CD4-positive, alpha-beta T cell treated with Interleukin-17A for 4 hours (primary cell): ENCODE data around the gene HGS.

Source experiments
- DNase-seq: peaks from one replicate; pipeline ENCODE4 v3.0.0-alpha.2; 2020; ENCODE audit warnings: mixed read lengths

The HGS gene

DNA sequence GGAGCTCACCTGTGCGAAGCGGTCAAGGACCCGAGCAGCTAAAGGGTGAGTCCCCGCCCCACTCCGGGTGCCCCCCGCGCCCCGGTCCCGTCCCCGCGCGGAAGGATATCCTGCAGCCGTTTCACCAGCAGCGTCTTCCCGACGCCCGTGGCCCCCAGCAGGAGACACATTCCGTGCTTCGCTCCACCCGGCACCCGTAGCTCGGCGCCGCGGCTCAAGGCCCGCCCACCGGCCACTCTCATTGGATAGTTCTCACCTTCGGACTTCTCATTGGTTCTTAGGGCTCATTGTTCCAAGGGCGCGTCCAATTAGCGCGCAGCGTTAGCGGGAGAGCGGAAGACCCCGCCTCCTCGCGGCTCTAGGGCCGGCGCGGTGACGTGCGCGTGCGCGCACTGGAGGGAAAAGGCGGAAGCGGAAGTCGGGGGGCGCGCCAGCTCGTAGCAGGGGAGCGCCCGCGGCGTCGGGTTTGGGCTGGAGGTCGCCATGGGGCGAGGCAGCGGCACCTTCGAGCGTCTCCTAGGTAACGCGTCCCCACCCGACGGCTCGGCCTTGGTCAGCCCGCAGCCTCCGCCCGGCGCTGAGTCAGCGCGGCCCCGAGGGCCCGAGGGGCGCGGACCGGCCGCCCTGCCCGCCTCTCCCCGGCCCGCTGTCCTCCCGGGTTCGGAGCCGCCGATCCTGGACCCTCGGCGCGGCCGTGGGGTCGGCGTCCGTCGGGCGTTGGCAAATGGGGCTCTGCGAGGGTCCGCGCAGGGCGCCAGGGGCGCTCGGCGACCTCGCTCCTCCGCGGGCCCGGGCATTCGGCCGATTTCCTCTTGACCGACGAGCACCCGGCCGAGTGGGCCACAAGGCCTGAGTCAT lies at the start of gene HGS, which contains the start of gene ARL16:
Gene HGS (plus strand): TSS at position 428 of the 858 bp plus-strand sequence. CDS start 56 bp downstream, at position 484.
Gene ARL16 (minus strand): TSS at position 214 of the 858 bp plus-strand sequence. CDS start 44 bp downstream, at position 170.
- peak; percentile 97 for DNase-seq

DNA sequence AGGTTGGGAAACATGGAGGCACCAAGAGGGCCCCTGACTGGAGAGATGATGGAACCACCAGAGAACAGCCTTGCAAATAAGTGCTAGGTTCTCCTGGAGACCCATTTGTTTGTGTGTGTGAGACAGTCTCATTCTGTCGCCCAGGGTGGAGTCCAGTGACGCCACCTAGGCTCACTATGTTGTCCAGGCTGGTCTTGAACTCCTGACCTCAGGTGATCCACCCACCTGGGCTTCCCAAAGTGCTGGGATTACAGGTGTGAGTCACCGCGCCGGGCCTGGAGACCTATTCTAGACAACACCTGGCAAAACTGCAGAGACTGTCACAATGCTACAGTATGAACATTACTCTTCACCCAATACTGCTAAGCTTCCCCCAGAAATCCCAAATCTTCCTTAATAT lies 48.4 kb upstream of the HGS start:
- DNase-seq: no peak

DNA sequence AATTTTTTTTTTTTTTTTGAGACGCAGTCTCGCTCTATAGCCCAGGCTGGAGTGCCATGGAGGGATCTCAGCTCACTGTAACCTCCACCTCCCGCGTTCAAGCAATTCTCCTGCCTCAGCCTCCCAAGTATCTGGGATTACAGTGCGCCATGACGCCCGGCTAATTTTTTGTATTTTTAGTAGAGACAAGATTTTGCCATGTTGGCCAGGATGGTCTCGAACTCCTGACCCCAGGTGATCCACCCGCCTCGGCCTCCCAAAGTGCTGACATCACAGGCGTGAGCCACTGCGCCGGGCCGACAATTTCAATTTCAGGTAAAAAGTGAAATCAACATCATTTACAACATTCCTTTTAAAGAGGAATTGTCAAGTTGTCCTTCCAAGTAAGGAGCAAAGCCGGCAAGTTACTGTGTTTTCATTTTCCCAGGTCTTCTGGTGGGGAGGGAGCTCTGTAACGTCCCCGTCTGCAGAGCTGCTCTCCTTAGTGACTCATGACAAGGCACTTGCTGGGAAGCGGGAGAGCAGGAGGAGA lies 47.8 kb upstream of the HGS start:
- DNase-seq: no peak

- peak; percentile 89 for DNase-seq
Observed at GRCh38 chr17:81636505-81637288, 47.1 kb upstream of the HGS start, which contains the start of the genes NPLOC4 and TSPAN10. NPLOC4 (minus strand) TSS chr17:81637112; CDS start chr17:81636930, 182 bp downstream. TSPAN10 (plus strand) TSS chr17:81637196; CDS start chr17:81642413, 5,217 bp downstream.

DNA sequence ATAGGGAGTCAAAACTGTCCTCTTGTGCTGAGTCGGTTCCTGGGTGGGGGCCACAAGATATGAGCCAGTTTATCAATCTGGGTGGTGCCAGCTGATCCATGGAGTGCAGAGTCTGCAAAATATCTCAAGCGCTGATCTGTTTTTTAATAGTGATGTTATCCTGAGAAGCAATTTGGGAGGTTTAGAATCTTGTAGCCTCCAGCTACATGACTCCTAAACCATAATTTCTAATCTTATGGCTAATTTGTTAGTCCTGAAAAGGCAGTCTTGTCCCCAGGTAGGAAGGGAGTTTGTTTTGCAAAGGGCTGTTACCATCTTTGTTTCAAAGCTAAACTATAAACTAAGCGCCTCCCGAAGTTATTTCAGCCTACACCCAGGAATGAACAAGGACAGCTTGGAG lies 45.1 kb upstream of the HGS start:
- DNase-seq: no peak

DNA sequence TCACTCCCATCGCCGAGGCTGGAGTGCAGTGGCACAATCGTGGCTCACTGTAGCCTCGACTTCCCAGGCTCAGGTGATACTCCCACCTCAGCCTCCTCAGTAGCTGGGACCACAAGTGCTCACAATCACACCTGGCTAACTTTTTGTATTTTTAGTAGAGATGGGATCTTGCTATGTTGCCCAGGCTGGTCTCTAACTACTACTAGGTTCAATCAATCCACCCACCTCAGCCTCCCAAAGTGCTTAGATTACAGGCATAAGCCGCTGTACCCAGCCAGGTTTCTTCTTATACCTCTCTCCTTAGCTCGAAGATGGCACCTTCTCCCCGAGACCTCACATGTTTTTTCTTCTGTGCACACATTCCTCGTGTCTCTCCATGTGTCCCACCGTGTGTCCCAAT lies 43.8 kb upstream of the HGS start:
- no peak for DNase-seq

- no peak for DNase-seq
Observed at GRCh38 chr17:81641825-81642489, 41.9 kb upstream of the HGS start.

DNA sequence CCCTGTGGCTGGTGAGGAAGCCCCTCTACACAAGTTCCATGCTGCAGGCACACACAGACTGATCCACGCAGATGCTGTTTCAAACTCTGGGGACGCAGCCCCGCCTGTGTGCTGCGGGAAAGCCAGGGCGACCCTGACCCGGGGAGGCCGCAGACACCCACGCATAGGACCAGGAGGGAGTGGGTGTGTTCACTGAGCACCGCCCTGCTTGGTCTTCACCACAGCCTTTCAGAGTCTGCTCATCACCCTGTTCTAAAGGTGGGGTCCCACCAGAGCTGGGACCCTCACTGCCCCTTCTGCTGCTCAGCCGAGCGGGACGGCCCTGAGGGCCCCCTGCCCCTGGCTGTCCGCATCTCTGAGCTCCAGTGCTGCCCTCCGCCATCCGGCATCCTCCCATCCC lies 39.3 kb upstream of the HGS start:
- DNase-seq: no peak

DNA sequence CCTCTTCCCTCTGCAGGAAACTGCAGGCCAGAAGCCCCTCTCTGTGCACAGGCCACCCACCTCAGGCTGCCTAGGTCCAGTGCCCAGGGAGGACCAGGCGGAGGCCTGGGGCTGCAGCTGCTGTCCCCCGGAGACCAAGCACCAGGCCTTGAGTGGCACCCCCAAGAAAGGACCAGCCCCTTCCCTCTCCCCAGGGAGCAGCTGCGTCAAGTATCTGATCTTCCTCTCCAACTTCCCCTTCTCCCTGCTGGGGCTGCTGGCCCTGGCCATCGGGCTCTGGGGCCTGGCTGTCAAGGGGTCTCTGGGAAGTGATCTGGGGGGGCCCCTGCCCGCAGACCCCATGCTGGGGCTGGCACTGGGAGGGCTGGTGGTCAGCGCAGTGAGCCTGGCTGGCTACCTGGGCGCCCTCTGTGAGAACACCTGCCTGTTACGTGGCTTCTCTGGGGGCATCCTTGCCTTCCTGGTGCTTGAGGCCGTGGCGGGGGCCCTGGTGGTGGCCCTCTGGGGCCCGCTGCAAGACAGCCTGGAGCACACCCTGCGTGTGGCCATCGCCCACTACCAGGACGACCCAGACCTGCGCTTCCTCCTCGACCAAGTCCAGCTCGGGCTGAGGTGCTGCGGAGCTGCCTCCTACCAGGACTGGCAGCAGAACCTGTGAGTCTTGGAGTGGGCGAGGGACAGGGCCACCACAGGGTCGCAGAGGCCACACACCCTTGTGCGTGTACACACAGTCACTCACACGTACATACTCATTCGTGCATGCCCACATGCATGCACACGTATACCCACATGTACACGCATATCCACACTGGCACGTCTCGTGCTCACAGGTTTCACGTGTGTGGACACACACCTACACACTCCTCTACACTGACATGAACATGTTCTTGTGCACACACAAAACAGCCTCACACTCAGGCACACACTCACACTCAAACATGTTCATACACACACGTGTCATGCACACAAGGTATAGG lies 38.5 kb upstream of the HGS start:
- no peak for DNase-seq

DNA sequence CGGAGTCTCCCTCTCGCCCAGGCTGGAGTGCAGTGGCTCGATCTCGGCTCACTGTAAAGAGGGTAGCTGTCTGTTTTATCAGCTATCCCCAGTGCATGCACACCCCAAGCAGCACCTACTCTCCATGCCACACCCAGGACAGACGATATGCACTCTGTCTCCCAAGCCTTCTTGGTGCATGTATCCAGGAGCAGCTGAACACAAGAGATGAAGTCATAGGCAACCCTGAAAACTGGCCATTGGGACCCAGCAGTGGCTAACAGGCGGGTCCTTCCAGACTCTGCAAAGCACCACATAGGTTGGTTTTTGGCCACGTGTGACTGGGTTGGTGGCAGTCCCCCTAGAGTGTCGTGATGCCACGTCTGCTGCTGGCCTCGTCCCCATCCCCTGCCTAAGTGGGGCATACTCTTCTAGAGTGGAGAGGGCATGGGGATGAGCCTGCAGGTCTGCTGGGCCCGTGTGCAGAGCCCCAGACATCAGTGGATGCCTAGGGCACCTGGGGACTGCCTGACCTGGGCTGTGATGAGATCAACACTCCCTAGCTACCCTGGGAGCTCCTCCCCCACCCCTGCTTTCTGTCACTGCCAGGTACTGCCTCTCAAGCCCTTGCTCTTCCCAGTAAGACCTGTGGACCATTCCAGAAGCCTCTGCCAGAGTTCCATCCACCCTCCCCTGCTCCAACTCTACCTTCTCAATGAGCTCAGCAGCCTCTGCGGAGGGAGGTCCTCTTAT lies 36.8 kb upstream of the HGS start:
- no peak for DNase-seq

GRCh38 chr17:81647640-81648012 lies 36.2 kb upstream of the HGS start:
- no peak for DNase-seq

- no peak for DNase-seq
Observed at GRCh38 chr17:81648013-81648706, 35.7 kb upstream of the HGS start.

- no peak for DNase-seq
Observed at GRCh38 chr17:81648707-81649085, 35.1 kb upstream of the HGS start.

GRCh38 chr17:81650951-81651350 lies 32.9 kb upstream of the HGS start:
- no peak for DNase-seq

- DNase-seq: no peak
Observed at GRCh38 chr17:81651692-81652091, 32.1 kb upstream of the HGS start.

DNA sequence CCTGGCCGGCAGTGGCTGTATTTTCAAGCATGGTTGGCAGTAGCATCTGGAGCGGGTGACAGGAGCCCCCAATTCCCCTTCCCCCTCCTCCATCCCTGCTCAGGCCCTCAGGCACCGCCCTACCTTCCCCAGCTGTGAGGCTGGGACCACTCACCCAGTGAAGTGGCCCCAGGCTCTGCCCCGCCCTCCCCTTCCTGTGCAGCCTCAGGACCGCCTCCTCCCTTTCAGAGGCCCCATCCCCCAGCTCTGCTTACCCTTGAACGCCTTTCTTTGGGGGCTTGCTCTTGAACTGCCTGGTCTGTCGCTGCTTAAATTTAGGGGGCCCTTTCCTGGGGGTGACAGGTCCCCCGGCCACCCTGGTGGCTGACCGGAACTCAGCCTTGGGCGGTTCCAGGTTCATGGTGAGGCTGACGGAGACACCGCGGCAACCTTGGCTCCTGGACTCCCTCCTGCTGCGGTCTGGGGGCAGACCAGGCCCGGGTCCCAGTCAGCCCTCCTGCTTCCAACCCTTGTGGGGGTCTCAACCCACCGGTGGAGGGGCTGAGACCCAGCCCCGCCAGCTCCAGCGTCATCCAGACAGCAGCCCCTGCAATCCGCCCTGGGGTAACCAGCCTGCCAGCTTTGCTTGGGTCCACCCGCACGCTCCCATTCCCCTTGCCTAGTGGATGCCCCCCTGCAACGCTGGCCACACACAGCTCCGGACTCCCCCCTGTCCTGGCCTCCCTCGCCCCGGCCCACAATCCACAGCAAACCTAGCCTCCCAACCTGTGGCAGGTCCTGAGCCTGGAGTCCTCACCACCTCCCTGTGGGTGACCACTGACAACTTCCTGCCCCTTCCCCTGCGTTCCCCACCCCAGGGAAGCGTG lies 30.7 kb upstream of the HGS start:
- DNase-seq: peak; percentile 50

GRCh38 chr17:81655378-81656117 lies 28.3 kb upstream of the HGS start:
- no peak for DNase-seq

GRCh38 chr17:81656118-81656743 lies 27.6 kb upstream of the HGS start, which contains the start of gene PDE6G:
PDE6G (minus strand) TSS chr17:81656542; CDS start chr17:81653305, 3,237 bp downstream.
- DNase-seq: no peak
